ENCODE measurements around the gene MPPE1. TPM values are rescaled to one million over a fixed set of nuclear protein-coding genes. Genes with fewer than 3 reads are reported as not detected.

MPPE1 gene
- total RNA-seq, 2 donors from 2014 or later: 29.0 to 43.1 TPM

DNA sequence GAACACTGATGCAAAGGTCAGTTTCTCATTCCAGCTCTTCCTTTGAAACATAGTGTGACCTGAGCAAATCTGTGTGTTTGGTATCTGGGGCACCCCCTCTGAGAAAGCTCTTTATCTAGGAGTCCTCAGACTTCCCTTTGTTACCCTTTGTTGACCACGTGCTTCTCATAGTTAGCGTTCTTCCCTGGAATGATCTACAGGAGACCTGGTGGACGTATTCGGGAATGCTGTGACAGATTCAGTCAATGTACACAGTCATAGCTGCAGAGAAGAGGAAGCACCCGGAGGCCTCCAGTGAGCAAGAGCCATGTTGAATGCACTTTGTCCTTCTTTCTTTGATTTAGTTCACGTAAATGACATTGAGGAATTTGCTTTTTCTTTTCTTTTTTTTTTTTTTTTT is 67.6 kb downstream of the MPPE1 start:
- Histone ChIP-seq H3K4me3 (no peak overlapping the region), H3K4me1 (no peaks in the 10 kb centered on the region), H3K27ac (no peak overlapping the region), H3K9me3 (no peaks in the 10 kb centered on the region), H3K27me3 (no peaks in the 10 kb centered on the region), H3K36me3 (replicated peaks in 1 of 2; ENCODE audit: insufficient read depth in 1 of 2, low read depth in 2 of 2) (no peaks in the 10 kb centered on the region)
- 38 to 39% methylated on average over 6 of the region's 6 CpGs for WGBS, 2 donors
- ATAC-seq (no peak), DNase-seq (no peak)
- TF ChIP-seq, protein P1, sequence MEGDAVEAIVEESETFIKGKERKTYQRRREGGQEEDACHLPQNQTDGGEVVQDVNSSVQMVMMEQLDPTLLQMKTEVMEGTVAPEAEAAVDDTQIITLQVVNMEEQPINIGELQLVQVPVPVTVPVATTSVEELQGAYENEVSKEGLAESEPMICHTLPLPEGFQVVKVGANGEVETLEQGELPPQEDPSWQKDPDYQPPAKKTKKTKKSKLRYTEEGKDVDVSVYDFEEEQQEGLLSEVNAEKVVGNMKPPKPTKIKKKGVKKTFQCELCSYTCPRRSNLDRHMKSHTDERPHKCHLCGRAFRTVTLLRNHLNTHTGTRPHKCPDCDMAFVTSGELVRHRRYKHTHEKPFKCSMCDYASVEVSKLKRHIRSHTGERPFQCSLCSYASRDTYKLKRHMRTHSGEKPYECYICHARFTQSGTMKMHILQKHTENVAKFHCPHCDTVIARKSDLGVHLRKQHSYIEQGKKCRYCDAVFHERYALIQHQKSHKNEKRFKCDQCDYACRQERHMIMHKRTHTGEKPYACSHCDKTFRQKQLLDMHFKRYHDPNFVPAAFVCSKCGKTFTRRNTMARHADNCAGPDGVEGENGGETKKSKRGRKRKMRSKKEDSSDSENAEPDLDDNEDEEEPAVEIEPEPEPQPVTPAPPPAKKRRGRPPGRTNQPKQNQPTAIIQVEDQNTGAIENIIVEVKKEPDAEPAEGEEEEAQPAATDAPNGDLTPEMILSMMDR (IDR thresholded peaks at IDR 0.05): no peak
- TF ChIP-seq POLR2A (IDR thresholded peaks at IDR 0.05): no peak
- intact Hi-C loops (cut with DNase I): no loop called here

DNA sequence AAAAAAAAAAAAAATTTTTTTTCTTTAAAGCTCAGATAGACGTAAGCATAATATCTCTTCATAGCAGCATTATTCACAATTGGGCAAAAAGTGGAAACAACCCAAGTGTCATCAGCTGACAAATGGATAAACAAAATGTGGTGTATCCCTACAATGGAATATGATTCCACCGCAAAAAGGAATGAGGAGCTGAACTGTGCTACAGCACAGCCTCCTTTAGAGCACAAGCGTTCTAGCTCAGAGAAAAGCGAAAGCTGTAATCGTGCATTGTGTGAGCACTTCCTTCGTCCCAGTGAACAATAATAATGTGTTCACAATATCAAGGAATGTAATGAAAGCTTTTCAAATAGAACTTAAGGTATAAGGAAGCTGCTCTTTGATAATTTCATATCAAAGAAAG is 68.6 kb downstream of the MPPE1 start:
- intact Hi-C loops (cut with DNase I): no loop called here
- Histone ChIP-seq H3K4me3 (no peak overlapping the region), H3K36me3 (replicated peaks in 1 of 2; ENCODE audit: insufficient read depth in 1 of 2, low read depth in 2 of 2) (no peaks in the 10 kb centered on the region), H3K4me1 (no peaks in the 10 kb centered on the region), H3K27ac (no peak overlapping the region), H3K27me3 (no peaks in the 10 kb centered on the region), H3K9me3 (no peaks in the 10 kb centered on the region)
- 83% methylated on average over 6 of the region's 6 CpGs for WGBS, 2 donors
- DNase-seq (no peak), ATAC-seq (no peak)
- TF ChIP-seq, protein P1 (IDR thresholded peaks at IDR 0.05): no peak
- TF ChIP-seq POLR2A (IDR thresholded peaks at IDR 0.05): no peak

DNA sequence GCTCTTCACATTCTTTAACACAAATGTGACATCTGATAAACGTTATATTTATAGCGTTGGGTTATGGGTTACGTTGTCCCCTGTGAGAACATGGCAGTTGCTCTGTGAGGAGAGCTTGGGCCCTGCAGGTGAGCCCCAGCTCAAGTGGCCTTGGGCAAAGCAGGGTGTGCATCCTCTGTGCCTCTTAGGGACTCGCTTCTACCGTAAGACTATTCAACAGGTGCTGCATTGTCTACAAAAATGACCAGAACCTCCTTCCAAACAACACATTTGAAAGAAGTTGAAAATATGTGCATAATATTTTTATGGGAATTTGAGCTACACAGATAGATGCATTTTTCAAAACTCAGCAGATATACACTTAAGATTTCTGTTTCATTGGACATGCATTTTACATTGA is 73.3 kb downstream of the MPPE1 start:
- 66 to 68% methylated on average over 5 of the region's 5 CpGs for WGBS, 2 donors

More for the DNA sequence above, 73.3 kb downstream of the MPPE1 start:
- intact Hi-C loops (cut with DNase I): no loop called here
- DNase-seq: no peak
- no peak for ATAC-seq
- no peaks in the 10 kb centered on the region for H3K36me3 ChIP-seq (replicated peaks in 1 of 2; ENCODE audit: insufficient read depth in 1 of 2, low read depth in 2 of 2)
- no peaks in the 10 kb centered on the region for H3K9me3 ChIP-seq
- H3K27ac ChIP-seq: no peak overlapping the region
- no peaks in the 10 kb centered on the region for H3K27me3 ChIP-seq
- no peaks in the 10 kb centered on the region for H3K4me1 ChIP-seq
- TF ChIP-seq POLR2A (IDR thresholded peaks at IDR 0.05): no peak
- TF ChIP-seq, protein P1 (IDR thresholded peaks at IDR 0.05): no peak
- no peak overlapping the region for H3K4me3 ChIP-seq

Other genes starting within 250 kb of the MPPE1 start
- gene GNAL, start 219.1 kb downstream of the MPPE1 start, total RNA-seq: 10 to 100 TPM in 1 of 2 donors, 1 to 10 TPM in 1; 2.1 to 33.0 TPM
- 10 to 100 TPM; 23.1 to 27.4 TPM for gene CHMP1B, start 56.9 kb downstream of the MPPE1 start, total RNA-seq
- gene IMPA2, start 73.2 kb upstream of the MPPE1 start, total RNA-seq: 100 to 1,000 TPM; 269 to 446 TPM
- 10 to 100 TPM; 13.0 to 14.2 TPM for gene ANKRD62, start 185.5 kb upstream of the MPPE1 start, total RNA-seq

Measured in body of pancreas (tissue), 4 donors.